CD4-positive, alpha-beta memory T cell (primary cell): ENCODE measurements around the gene ADAMTS8. TPM values are rescaled to one million over a fixed set of nuclear protein-coding genes. Genes with fewer than 3 reads are reported as not detected.

Experiments used
- polyA plus RNA-seq, 2 donors: library from polyadenylated mRNA; unstranded; fragments of 300-500 nt; fragmentation: Illumina TruSeq; gene quantifications; one replicate each; pipeline ENCODE4 v1.2.3, GENCODE V29; 2021
- total RNA-seq, 2 experiments: library from RNA; stranded (reverse); gene quantifications; one replicate each; pipeline ENCODE4 v1.2.3, GENCODE V29; 2021

Gene ADAMTS8
- total and polyA plus RNA-seq, 4 experiments from 2014 or later: not detected

Other genes with a start within 250 kb of the ADAMTS8 start
- gene ZBTB44, start 113.7 kb downstream of the ADAMTS8 start, total RNA-seq: 10 to 100 TPM; 73.0 to 76.2 TPM
- gene ZBTB44, start 113.7 kb downstream of the ADAMTS8 start, polyA plus RNA-seq: 1 to 10 TPM; 3.0 to 8.3 TPM
- not detected for gene ADAMTS15, start 20.0 kb upstream of the ADAMTS8 start, total RNA-seq
- gene ADAMTS15, start 20.0 kb upstream of the ADAMTS8 start, polyA plus RNA-seq: not detected